K562 (cell line): Measurements from ENCODE around the gene CCDC185.

Source experiments
- CTCF ChIP-seq, 3 experiments: IDR thresholded peaks in 2 of 3; conservative IDR thresholded peaks in 1 of 3; 2 replicates each; pipeline ENCODE4 v1.5.1; 2011 to 2012; ENCODE audit warnings: low read length in 3 of 3, mild to moderate bottlenecking in 3 of 3, control low read depth in 2 of 3, improper control_type of control experiment in 1 of 3, inconsistent platforms in 1 of 3, low read depth in 1 of 3, mixed read lengths in 1 of 3, moderate library complexity in 1 of 3; ENCODE audit not compliant: insufficient read depth in 2 of 3
- DPF2 ChIP-seq: fragments of 450-650 bp; IDR thresholded peaks from 2 replicates; pipeline ENCODE4 v1.6.1; 2016
- PBX2 ChIP-seq, 2 experiments: IDR thresholded peaks in 1 of 2; conservative IDR thresholded peaks in 1 of 2; 2 replicates each; pipeline ENCODE4 v1.6.1; 2016; ENCODE audit warnings: low read depth in 2 of 2, mild to moderate bottlenecking in 1 of 2, missing compliant biosample characterization in 1 of 2, missing genetic modification characterization in 1 of 2, moderate library complexity in 1 of 2
- RCOR1 ChIP-seq, 2 experiments: IDR thresholded peaks; 2 replicates each; pipeline ENCODE4 v1.6.1; 2012; ENCODE audit warnings: low read depth in 2 of 2, low read length in 2 of 2, borderline replicate concordance in 1 of 2, improper control_type of control experiment in 1 of 2
- TBP ChIP-seq: optimal IDR thresholded peaks from 2 replicates; pipeline ENCODE3; 2011; ENCODE audit warnings: low read depth, low read length, improper control_type of control experiment
- TCF7 ChIP-seq: sonication (generic); IDR thresholded peaks from 2 replicates; pipeline ENCODE4 v1.6.1; 2016; ENCODE audit warnings: antibody characterized with exemption, borderline replicate concordance
- TGIF2 ChIP-seq: sonication (generic); formaldehyde crosslinking; IDR thresholded peaks from 2 replicates; pipeline ENCODE4 v1.8.1; 2022; ENCODE audit warnings: mild to moderate bottlenecking, missing genetic modification reagents, moderate library complexity
- ZBTB43 ChIP-seq: sonication (generic); formaldehyde crosslinking; IDR thresholded peaks from 2 replicates; pipeline ENCODE4 v1.8.0; 2023; ENCODE audit warnings: mild to moderate bottlenecking, missing genetic modification reagents
- TF ChIP-seq, protein P1 (sequence below): fragments of 250-450 bp; sonication (Bioruptor Pico); IDR thresholded peaks from 2 replicates; pipeline ENCODE4 v1.8.0; 2021; ENCODE audit warnings: moderate library complexity, mild to moderate bottlenecking, inconsistent platforms

- TF ChIP-seq, protein P1, sequence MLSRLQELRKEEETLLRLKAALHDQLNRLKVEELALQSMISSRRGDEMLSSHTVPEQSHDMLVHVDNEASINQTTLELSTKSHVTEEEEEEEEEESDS (CRISPR knock-in tag): no peak
- TF ChIP-seq TBP (no peak), TGIF2 (no peak), RCOR1 (IDR thresholded peaks at IDR 0.05; ENCODE audit: borderline replicate concordance in 1 of 2, low read depth in 2 of 2, low read length in 2 of 2) (no peak), TCF7 (no peak), ZBTB43 (CRISPR knock-in tag) (no peak), PBX2 (CRISPR knock-in tag; IDR thresholded peaks at IDR 0.05; ENCODE audit: low read depth) (no peak), PBX2 (tag; conservative IDR thresholded peaks at IDR 0.05; ENCODE audit: low read depth) (no peak), CTCF (IDR thresholded peaks at IDR 0.05 in 2 of 3, conservative IDR thresholded peaks at IDR 0.05 in 1 of 3; ENCODE audit: insufficient read depth in 2 of 3, low read depth in 1 of 3, low read length in 3 of 3) (no peak), DPF2 (no peak)
These were observed 24.9 kb downstream of the CCDC185 start for GRCh38 chr1:223417903-223418663.
